Stimulated activated naive CD8-positive, alpha-beta T cell treated with anti-CD3 and anti-CD28 coated beads, Interleukin-15, Interleukin-2, amounts not matched to agents 100 U/mL and 50 U/mL, for 24 hours (primary cell): ENCODE measurements around the gene SYNGR2.

Experiments
- ATAC-seq: fragments of 150-1000 bp; cut with Tn5 transposase; one replicate; pipeline ENCODE4 v1.10.0; 2021
- DNase-seq: peaks from one replicate; pipeline ENCODE4 v3.0.0; 2021

Gene SYNGR2

GRCh38 chr17:78204387-78205123 lies 36.2 kb downstream of the SYNGR2 start:
- no peak for ATAC-seq
- no peak for DNase-seq

- DNase-seq (no peak), ATAC-seq (no peak)
Measured at GRCh38 chr17:78205124-78205775, 36.9 kb downstream of the SYNGR2 start.

- no peak for ATAC-seq
- DNase-seq: no peak
Measured at GRCh38 chr17:78206298-78206697, 37.9 kb downstream of the SYNGR2 start.

DNA sequence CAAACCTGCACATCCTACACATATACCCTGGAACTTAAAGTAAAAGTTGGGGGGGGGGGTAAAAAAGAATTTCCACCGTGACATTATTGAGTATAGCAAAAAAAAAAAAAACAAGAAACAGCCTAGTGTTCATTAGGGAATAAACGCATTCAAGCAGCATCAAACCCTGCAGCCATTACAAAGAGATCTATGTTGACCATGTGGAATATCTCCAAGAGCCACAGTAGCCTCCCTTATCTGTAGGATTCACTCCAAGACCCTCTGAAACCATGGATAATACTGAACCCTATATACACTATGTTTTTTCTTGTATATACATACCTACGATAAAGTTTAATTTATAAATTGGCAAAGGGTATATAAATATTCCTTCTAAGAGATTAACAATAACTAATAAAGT lies 40.1 kb downstream of the SYNGR2 start:
- ATAC-seq (no peak), DNase-seq (no peak)

GRCh38 chr17:78210111-78210510 lies 41.7 kb downstream of the SYNGR2 start:
- ATAC-seq (no peak), DNase-seq (no peak)

GRCh38 chr17:78211032-78211431 lies 42.7 kb downstream of the SYNGR2 start:
- no peak for ATAC-seq
- DNase-seq: no peak

- ATAC-seq (peak; percentile 100), DNase-seq (peak; percentile 96)
Measured at GRCh38 chr17:78214016-78214705, 45.8 kb downstream of the SYNGR2 start, which contains the start of gene BIRC5. TSS of gene BIRC5 (plus strand) at chr17:78214253. CDS start at chr17:78214317, 64 bp downstream.

DNA sequence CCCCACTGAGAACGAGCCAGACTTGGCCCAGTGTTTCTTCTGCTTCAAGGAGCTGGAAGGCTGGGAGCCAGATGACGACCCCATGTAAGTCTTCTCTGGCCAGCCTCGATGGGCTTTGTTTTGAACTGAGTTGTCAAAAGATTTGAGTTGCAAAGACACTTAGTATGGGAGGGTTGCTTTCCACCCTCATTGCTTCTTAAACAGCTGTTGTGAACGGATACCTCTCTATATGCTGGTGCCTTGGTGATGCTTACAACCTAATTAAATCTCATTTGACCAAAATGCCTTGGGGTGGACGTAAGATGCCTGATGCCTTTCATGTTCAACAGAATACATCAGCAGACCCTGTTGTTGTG lies 46.3 kb downstream of the SYNGR2 start:
- DNase-seq: no peak
- ATAC-seq: no peak

GRCh38 chr17:78219396-78220150 lies 51.2 kb downstream of the SYNGR2 start:
- DNase-seq: no peak
- no peak for ATAC-seq
